NCI-H524 (cell line): ENCODE data around the gene ZNF382.

Experiments used
- DNase-seq, 2 experiments: peaks; one replicate each; lab custom pipeline; 2025; lab: John Stamatoyannopoulos, UW

The ZNF382 gene

DNA sequence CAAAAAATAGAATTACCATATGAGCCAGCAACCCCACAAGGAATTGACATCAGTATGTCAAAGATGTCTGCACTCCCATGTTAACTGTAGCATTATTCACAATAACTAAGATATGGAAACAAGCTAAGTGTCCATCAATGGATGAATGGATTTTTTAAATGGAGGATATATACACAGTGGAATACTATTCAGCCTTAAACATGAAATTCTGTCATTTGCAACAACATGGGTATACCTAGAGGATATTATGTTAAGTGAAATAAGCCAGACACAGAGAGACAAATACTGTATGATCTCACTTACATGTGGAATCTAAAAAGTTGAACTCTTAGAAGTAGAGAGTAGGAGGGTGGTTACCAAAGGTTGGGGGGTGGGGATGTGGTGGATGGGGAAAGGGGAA is 74.3 kb downstream of the ZNF382 start:
- no peak for DNase-seq
